HepG2 (cell line): ENCODE measurements around the gene PDE8B.

Experiments used
- AGO2 ChIP-seq: fragments of 200-400 bp; formaldehyde crosslinking; optimal IDR thresholded peaks from 2 replicates; pipeline ENCODE3; 2017; ENCODE audit warnings: mild to moderate bottlenecking, low read depth, low read length, moderate library complexity
- CHCHD3 ChIP-seq: sonication (generic); formaldehyde crosslinking; IDR thresholded peaks from 2 replicates; pipeline ENCODE4 v1.8.0; 2022; ENCODE audit warnings: mild to moderate bottlenecking, missing genetic modification reagents, moderate library complexity
- FOXK1 ChIP-seq: sonication (generic); formaldehyde crosslinking; IDR thresholded peaks from 2 replicates; pipeline ENCODE4 v1.4.0; 2020; ENCODE audit warnings: low read depth, missing genetic modification reagents, borderline replicate concordance
- HOXD1 ChIP-seq: sonication (generic); formaldehyde crosslinking; IDR thresholded peaks from 2 replicates; pipeline ENCODE4 v1.5.0; 2020; ENCODE audit warnings: missing genetic modification reagents
- JUNB ChIP-seq: sonication (generic); formaldehyde crosslinking; IDR thresholded peaks from 2 replicates; pipeline ENCODE4 v1.8.0; 2022; ENCODE audit warnings: missing genetic modification reagents, mild to moderate bottlenecking, borderline replicate concordance
- PHF21A ChIP-seq: sonication (generic); formaldehyde crosslinking; IDR thresholded peaks from 2 replicates; pipeline ENCODE4 v1.5.0; 2020; ENCODE audit warnings: mild to moderate bottlenecking, missing genetic modification reagents
- POLR2AphosphoS5 ChIP-seq: IDR thresholded peaks from 2 replicates; pipeline ENCODE4 v1.6.1; 2012; ENCODE audit warnings: low read depth, low read length
- ZNF333 ChIP-seq: sonication (generic); formaldehyde crosslinking; IDR thresholded peaks from 2 replicates; pipeline ENCODE4 v1.4.0; 2020; ENCODE audit warnings: mild to moderate bottlenecking, missing genetic modification reagents, borderline replicate concordance
- TF ChIP-seq, protein P1 (sequence below): sonication (generic); formaldehyde crosslinking; IDR thresholded peaks from 2 replicates; pipeline ENCODE4 v1.5.0; 2020; ENCODE audit warnings: mild to moderate bottlenecking, missing genetic modification reagents, moderate library complexity

DNA sequence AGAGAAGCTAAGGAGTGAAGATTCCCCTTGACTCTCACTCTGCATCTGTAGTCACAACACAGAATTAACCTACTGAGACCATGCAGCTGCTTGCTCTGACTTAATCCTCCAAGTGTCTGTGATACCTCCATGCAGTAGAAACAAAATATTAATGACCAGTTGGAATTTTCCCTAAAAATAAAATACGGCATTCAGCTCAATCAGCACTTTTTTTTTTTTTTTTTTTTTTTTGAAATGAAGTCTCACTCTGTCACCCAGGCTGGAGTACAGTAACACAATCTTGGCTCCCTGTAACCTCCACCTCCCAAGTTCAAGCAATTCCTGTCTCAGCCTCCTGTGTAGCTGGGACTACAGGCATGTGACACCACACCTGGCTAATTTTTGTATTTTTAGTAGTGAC lies 233.2 kb downstream of the PDE8B start:
- TF ChIP-seq PHF21A (CRISPR knock-in tag), result no peak
- no peak for TF ChIP-seq AGO2
- no peak for TF ChIP-seq ZNF333
- no peak for TF ChIP-seq POLR2AphosphoS5
- TF ChIP-seq HOXD1 (CRISPR knock-in tag), result no peak
- TF ChIP-seq, protein P1, sequence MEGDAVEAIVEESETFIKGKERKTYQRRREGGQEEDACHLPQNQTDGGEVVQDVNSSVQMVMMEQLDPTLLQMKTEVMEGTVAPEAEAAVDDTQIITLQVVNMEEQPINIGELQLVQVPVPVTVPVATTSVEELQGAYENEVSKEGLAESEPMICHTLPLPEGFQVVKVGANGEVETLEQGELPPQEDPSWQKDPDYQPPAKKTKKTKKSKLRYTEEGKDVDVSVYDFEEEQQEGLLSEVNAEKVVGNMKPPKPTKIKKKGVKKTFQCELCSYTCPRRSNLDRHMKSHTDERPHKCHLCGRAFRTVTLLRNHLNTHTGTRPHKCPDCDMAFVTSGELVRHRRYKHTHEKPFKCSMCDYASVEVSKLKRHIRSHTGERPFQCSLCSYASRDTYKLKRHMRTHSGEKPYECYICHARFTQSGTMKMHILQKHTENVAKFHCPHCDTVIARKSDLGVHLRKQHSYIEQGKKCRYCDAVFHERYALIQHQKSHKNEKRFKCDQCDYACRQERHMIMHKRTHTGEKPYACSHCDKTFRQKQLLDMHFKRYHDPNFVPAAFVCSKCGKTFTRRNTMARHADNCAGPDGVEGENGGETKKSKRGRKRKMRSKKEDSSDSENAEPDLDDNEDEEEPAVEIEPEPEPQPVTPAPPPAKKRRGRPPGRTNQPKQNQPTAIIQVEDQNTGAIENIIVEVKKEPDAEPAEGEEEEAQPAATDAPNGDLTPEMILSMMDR, result no peak
- TF ChIP-seq JUNB (CRISPR knock-in tag), result no peak
- no peak for TF ChIP-seq CHCHD3 (CRISPR knock-in tag)
- no peak for TF ChIP-seq FOXK1 (CRISPR knock-in tag)
